AG09319 (cell line): ENCODE results near the gene FBXO8.

Source experiments
- DNase-seq: peaks from one replicate; pipeline ENCODE4 v3.0.0-alpha.2; 2010; ENCODE audit warnings: low read depth; ENCODE audit errors: extremely low read depth
- TF ChIP-seq, protein P1 (sequence below): IDR thresholded peaks from 2 replicates; pipeline ENCODE4 v1.5.1; 2011; ENCODE audit warnings: low read depth, mild to moderate bottlenecking, inconsistent platforms, low read length, moderate library complexity

Gene FBXO8

DNA sequence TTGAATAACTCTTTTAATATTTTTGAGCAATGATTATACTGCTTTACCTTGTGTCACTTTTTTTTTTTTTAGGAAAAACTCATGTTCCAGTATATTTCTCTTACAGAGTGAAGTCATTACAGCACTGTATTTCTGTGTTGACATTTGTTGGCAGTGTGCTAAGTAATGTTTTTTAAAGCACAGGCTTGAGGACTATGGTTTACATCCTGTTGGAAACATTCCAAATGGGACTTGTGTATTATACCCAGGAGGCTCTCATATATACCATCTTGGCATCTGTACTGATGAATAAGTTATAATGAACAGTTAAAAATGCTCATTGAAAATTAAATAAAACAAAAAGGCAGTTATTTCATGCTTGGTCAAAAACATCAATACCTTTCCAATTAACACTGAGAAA lies 34.1 kb upstream of the FBXO8 start:
- no peak for DNase-seq
- TF ChIP-seq, protein P1, sequence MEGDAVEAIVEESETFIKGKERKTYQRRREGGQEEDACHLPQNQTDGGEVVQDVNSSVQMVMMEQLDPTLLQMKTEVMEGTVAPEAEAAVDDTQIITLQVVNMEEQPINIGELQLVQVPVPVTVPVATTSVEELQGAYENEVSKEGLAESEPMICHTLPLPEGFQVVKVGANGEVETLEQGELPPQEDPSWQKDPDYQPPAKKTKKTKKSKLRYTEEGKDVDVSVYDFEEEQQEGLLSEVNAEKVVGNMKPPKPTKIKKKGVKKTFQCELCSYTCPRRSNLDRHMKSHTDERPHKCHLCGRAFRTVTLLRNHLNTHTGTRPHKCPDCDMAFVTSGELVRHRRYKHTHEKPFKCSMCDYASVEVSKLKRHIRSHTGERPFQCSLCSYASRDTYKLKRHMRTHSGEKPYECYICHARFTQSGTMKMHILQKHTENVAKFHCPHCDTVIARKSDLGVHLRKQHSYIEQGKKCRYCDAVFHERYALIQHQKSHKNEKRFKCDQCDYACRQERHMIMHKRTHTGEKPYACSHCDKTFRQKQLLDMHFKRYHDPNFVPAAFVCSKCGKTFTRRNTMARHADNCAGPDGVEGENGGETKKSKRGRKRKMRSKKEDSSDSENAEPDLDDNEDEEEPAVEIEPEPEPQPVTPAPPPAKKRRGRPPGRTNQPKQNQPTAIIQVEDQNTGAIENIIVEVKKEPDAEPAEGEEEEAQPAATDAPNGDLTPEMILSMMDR: no peak

DNA sequence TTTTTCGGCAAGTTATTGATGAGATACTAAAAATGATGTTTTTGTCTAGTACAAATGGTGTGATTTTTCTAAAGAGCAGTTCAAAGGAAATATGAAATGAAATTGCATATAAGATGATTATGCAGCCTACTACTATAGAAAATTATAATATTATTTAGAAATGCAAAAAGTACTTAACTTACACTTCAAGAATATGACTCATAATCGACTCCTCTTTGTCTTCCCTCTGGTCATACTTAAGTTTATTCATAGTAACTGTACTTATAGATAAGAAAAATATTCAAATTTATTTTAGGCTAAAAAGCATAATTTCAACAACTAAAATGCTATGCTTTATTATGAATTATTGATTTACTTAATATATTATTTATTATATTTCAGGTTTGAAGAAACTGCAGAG lies 33.5 kb upstream of the FBXO8 start:
- TF ChIP-seq, protein P1: no peak
- no peak for DNase-seq

DNA sequence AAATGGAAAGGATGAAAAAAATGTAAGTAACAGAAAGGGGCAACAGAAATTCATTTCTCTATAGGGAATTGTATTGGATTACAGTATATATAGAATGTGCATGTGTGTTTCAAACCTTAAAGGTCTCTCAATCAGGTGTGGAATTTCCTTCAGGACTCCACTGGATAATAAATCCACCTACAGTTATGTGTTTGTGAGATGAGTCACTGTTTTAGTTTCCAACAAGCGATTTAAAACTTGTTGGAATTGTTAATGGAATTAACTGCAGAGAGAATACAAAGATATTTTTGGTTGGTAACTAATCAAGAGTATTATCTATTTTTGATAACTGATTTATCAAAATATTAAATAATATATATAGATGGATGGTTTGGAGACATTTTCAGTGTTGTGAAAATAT lies 33.1 kb upstream of the FBXO8 start:
- TF ChIP-seq, protein P1: no peak
- DNase-seq: no peak

DNA sequence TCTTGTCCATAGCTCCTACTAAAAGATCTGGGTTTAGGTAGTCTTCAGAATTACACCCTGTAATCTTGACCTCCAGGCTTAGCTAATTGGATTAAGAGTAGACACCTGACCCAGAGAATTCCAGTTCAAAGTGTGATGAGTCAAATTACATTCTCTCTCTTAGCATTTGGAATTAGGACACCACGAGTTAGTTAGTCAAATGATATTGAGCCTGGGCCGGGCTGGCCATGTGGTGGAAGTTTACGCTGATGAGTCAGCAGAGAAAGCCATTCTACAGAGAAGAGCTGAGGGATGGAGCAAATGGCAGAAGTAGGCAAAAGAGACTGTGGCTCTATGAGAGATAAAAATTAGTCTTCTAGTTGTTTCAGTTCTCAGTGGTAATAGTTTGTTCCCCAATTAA lies 31.3 kb upstream of the FBXO8 start:
- no peak for DNase-seq
- TF ChIP-seq, protein P1: no peak

DNA sequence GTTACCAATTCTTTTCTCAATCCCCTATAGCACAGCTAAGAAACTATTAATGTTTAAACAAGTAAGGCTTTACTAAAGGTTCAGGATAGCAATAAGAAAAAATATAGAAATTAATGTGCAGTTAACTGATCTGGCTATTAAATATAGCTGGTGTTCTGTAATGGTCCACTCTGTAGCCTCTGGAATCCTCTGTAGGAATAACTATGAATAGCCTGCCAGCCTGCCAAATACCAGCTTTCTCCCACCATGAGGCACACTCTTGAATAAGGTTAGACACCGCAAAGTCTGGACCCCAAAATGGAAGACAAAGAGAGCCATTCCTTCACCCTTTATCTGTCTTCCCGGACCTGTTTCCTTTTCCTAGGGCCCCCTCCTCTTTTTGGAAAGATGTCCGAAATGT lies 30.8 kb upstream of the FBXO8 start:
- no peak for DNase-seq
- TF ChIP-seq, protein P1: no peak

DNA sequence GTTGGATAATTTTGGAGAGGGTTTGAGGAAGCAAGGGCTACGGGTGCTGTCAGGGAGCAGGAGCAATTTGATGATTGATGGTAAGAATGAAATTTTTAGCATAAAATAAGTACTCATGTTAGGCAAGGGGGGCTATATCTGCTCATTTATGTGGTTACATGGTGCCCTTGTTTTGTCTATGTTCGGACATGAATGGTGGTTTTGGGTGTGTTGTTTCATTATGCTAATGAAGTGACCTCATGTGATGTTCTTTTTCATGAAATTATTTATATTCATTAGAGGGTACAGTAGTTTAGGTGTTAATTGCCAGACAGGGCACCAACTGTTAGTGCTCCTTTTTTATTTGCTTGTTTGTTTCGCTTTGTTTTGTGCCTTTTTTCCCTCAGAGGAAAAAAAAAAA lies 29.5 kb upstream of the FBXO8 start:
- TF ChIP-seq, protein P1: no peak
- DNase-seq: no peak

DNA sequence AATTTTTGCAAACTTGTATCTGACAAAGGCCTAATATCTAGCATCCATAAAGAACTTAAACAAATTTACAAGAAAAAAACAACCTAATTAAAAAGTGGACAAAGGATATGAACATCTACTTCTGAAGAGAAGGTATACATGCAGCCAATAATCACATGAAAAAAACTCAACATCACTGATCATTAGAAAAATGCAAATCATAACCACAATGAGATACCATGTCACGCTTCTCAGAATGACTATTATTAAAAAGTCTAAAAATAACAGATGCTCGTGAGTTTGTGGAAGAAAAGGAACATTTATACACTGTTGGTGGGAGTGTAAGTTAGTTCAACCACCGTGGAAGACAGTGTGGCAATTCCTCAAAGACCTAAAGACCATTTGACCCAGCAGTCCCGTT lies 24.2 kb upstream of the FBXO8 start:
- TF ChIP-seq, protein P1: no peak
- no peak for DNase-seq

DNA sequence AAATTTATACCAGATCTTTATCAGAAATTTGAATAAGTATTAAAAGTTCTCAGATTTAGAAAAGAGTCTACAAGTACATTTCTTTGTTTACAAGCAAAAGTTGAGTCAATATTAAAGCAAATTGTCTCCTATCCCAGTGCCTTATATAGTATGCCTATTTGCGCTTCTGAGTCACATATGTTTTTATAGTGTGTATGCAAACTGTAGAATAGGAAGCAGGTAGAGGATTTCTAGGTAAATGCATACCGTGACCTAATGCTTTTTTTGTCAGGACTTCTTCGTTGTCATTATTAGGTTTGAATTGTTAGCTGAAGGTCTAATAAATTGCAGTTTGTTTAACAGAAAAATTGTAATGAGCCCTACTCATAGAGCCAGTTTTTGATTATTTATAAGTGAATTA lies 22.5 kb upstream of the FBXO8 start:
- DNase-seq: no peak
- TF ChIP-seq, protein P1: no peak
